HEK293T (cell line): ENCODE results near the gene PPM1L.

ENCODE experiments used
- CTCF ChIA-PET: fragments of 350-600 bp; formaldehyde crosslinking; extraction: SDS; loops from one replicate; lab custom pipeline; 2021; ENCODE audit warnings: antibody characterized with exemption, inconsistent platforms; lab: Yijun Ruan, JAX
- POLR2A ChIA-PET: fragments of 350-600 bp; formaldehyde crosslinking; extraction: SDS; loops from one replicate; lab custom pipeline; 2020; ENCODE audit warnings: antibody characterized with exemption, inconsistent platforms; lab: Yijun Ruan, JAX
- DNase-seq: peaks from one replicate; pipeline ENCODE4 v3.0.0; 2012; ENCODE audit warnings: mixed read lengths; ENCODE audit errors: extremely low spot score
- ARNT ChIP-seq: fragments of 450-650 bp; IDR thresholded peaks from 2 replicates; pipeline ENCODE4 v1.6.1; 2017; ENCODE audit warnings: mild to moderate bottlenecking
- BHLHE40 ChIP-seq: fragments of 450-650 bp; IDR thresholded peaks from 2 replicates; pipeline ENCODE4 v1.6.1; 2016; ENCODE audit warnings: mild to moderate bottlenecking, moderate library complexity, borderline replicate concordance
- CTBP1 ChIP-seq: fragments of 450-650 bp; IDR thresholded peaks from 2 replicates; pipeline ENCODE4 v1.6.1; 2016; ENCODE audit warnings: borderline replicate concordance
- ELF4 ChIP-seq: fragments of 450-650 bp; IDR thresholded peaks from 2 replicates; pipeline ENCODE4 v1.6.1; 2017; ENCODE audit warnings: antibody characterized with exemption
- FOXA1 ChIP-seq: fragments of 450-650 bp; IDR thresholded peaks from 2 replicates; pipeline ENCODE4 v1.6.1; 2016; ENCODE audit warnings: mild to moderate bottlenecking
- FOXK2 ChIP-seq: fragments of 450-650 bp; IDR thresholded peaks from 2 replicates; pipeline ENCODE4 v1.6.1; 2016; ENCODE audit warnings: mild to moderate bottlenecking
- FOXM1 ChIP-seq: fragments of 450-650 bp; IDR thresholded peaks from 2 replicates; pipeline ENCODE4 v1.6.1; 2017; ENCODE audit warnings: mild to moderate bottlenecking, borderline replicate concordance
- HDGF ChIP-seq: fragments of 450-650 bp; IDR thresholded peaks from 2 replicates; pipeline ENCODE4 v1.6.1; 2017; ENCODE audit warnings: antibody characterized with exemption, borderline replicate concordance
- L3MBTL2 ChIP-seq: fragments of 450-650 bp; conservative IDR thresholded peaks from 2 replicates; pipeline ENCODE4 v1.6.1; 2016; ENCODE audit warnings: mild to moderate bottlenecking
- LEF1 ChIP-seq: fragments of 450-650 bp; IDR thresholded peaks from 2 replicates; pipeline ENCODE4 v1.6.1; 2017; ENCODE audit warnings: mild to moderate bottlenecking, borderline replicate concordance
- NFRKB ChIP-seq: fragments of 450-650 bp; IDR thresholded peaks from 2 replicates; pipeline ENCODE4 v1.6.1; 2016; ENCODE audit warnings: mild to moderate bottlenecking, moderate library complexity
- PKNOX1 ChIP-seq: fragments of 450-650 bp; IDR thresholded peaks from 2 replicates; pipeline ENCODE4 v1.6.1; 2016
- SP1 ChIP-seq: fragments of 450-650 bp; IDR thresholded peaks from 2 replicates; pipeline ENCODE4 v1.6.1; 2017
- SUZ12 ChIP-seq: fragments of 450-650 bp; IDR thresholded peaks from 2 replicates; pipeline ENCODE4 v1.6.1; 2016; ENCODE audit warnings: mild to moderate bottlenecking
- TARDBP ChIP-seq: fragments of 450-650 bp; IDR thresholded peaks from 2 replicates; pipeline ENCODE4 v1.6.1; 2016
- ZNF384 ChIP-seq: fragments of 450-650 bp; IDR thresholded peaks from 2 replicates; pipeline ENCODE4 v1.6.1; 2016

The PPM1L gene

GRCh38 chr3:161104561-161105551 is 348.8 kb downstream of the PPM1L start, which contains the start of gene B3GALNT1:
TSS of gene B3GALNT1 (minus strand) at chr3:161105349. CDS start at chr3:161086754, 18,595 bp downstream.
- ChIA-PET POLR2A (no interaction called here), CTCF (no interaction called here)
- TF ChIP-seq ARNT (no peak), FOXA1 (no peak), SP1 (no peak), FOXK2 (no peak), BHLHE40 (no peak), LEF1 (no peak), NFRKB (no peak), L3MBTL2 (no peak), CTBP1 (no peak), ZNF384 (no peak), SUZ12 (no peak), PKNOX1 (no peak), FOXM1 (no peak), TARDBP (no peak), HDGF (no peak), ELF4 (no peak)
- no peak for DNase-seq

DNA sequence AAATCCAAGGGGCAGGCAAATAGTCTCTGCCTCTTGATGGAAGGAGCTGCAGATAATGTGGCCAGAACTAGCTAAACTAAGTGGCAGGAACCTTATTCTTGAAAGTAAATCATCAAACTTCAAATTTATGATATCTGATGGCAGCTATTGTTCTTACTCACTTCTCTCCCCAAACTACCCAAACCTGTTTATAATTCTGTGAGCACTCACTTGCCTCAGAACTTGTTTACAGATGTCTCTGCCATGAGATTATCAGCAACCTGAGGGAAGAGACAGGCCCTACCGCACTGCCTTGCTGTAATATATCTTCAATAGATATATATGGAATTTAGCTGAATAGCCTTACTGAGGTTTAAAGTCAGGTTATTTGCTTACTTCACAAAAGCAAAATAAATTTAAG is 351.3 kb downstream of the PPM1L start:
- POLR2A ChIA-PET, result no interaction called here
- CTCF ChIA-PET, result interaction anchor here (1.3 kb wide), 1 partner anchor 11 kb away, joined by 3 read pairs; no protein-coding TSS in a partner anchor

GRCh38 chr3:161108840-161109239 is 352.8 kb downstream of the PPM1L start:
- no peak for TF ChIP-seq PKNOX1
- no peak for TF ChIP-seq BHLHE40
- no peak for TF ChIP-seq FOXA1
- TF ChIP-seq CTBP1, result no peak
- no peak for TF ChIP-seq ARNT
- TF ChIP-seq ELF4, result no peak
- TF ChIP-seq NFRKB, result no peak
- TF ChIP-seq SP1, result no peak
- TF ChIP-seq HDGF, result no peak
- TF ChIP-seq FOXM1, result no peak
- TF ChIP-seq SUZ12, result no peak
- no peak for TF ChIP-seq LEF1
- no peak for TF ChIP-seq L3MBTL2
- no peak for TF ChIP-seq TARDBP
- no peak for TF ChIP-seq ZNF384
- TF ChIP-seq FOXK2, result no peak
- no peak for DNase-seq
- CTCF ChIA-PET, result no interaction called here
- POLR2A ChIA-PET, result no interaction called here

More for the DNA sequence above, 351.3 kb downstream of the PPM1L start:
- TF ChIP-seq ARNT (no peak), ELF4 (no peak), ZNF384 (no peak), BHLHE40 (no peak), FOXM1 (no peak), SUZ12 (no peak), SP1 (no peak), CTBP1 (no peak), LEF1 (no peak), FOXK2 (no peak), PKNOX1 (no peak), FOXA1 (no peak)
- DNase-seq, result no peak

GRCh38 chr3:161117646-161118045 is 361.6 kb downstream of the PPM1L start:
- CTCF ChIA-PET, result no interaction called here
- no peak for DNase-seq
- TF ChIP-seq SUZ12 (no peak), HDGF (no peak), FOXK2 (no peak), LEF1 (no peak), L3MBTL2 (no peak), ELF4 (no peak), TARDBP (no peak), ZNF384 (no peak), FOXA1 (no peak), NFRKB (no peak), PKNOX1 (no peak), BHLHE40 (no peak), CTBP1 (no peak), ARNT (no peak)
- POLR2A ChIA-PET, result no interaction called here

- CTCF ChIA-PET, result no interaction called here
- TF ChIP-seq FOXK2 (no peak), ARNT (no peak), LEF1 (no peak), HDGF (no peak), BHLHE40 (no peak)
- POLR2A ChIA-PET, result no interaction called here
- no peak for DNase-seq
Measured at GRCh38 chr3:161126495-161126894, 370.5 kb downstream of the PPM1L start.
